GM12872 (cell line): ENCODE measurements around the gene GRID2.

ENCODE experiments used
- TF ChIP-seq, protein P1 (sequence below): IDR thresholded peaks from 3 replicates; pipeline ENCODE4 v1.5.1; 2011; ENCODE audit warnings: low read depth, mild to moderate bottlenecking, low read length, moderate library complexity; ENCODE audit not compliant: insufficient read depth

The GRID2 gene

DNA sequence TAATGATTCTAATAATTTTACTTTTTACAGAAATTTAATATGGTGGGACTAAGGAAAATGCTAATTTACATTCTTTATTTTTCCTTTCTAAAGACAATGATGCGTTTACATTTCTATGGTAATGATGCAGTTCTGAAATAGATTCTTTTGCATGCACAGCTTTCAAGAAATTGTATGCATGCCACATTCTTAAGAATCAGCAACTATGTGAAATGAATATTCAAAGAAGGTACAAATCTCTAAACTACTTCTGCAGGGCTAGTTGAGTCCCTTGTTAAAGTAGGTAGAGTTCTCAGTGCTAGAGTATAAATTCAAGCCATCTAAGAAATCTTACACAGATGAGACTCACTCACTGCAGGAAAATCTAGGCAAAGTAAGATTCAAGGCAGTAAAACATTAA, 24.5 kb upstream of the GRID2 start:
- TF ChIP-seq, protein P1, sequence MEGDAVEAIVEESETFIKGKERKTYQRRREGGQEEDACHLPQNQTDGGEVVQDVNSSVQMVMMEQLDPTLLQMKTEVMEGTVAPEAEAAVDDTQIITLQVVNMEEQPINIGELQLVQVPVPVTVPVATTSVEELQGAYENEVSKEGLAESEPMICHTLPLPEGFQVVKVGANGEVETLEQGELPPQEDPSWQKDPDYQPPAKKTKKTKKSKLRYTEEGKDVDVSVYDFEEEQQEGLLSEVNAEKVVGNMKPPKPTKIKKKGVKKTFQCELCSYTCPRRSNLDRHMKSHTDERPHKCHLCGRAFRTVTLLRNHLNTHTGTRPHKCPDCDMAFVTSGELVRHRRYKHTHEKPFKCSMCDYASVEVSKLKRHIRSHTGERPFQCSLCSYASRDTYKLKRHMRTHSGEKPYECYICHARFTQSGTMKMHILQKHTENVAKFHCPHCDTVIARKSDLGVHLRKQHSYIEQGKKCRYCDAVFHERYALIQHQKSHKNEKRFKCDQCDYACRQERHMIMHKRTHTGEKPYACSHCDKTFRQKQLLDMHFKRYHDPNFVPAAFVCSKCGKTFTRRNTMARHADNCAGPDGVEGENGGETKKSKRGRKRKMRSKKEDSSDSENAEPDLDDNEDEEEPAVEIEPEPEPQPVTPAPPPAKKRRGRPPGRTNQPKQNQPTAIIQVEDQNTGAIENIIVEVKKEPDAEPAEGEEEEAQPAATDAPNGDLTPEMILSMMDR: no peak

DNA sequence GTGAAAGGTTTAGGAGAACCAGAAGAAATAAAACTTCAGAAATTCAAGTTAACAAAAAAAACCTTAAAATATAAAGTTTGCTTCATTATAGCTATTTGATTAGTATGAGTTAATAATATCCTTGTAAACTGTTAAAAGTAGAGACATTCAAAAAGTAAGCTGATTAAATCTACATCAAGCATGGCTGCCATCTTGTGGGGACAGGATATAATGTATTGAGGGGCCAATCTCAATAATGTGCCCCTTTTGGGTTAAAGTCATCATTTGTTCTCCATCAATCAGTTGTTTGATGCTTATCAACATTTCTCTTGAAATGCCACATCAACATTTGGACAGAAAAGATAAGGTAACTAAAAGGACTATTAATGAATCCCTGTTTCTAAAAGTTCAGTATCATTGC, 4.6 kb upstream of the GRID2 start:
- TF ChIP-seq, protein P1: no peak

DNA sequence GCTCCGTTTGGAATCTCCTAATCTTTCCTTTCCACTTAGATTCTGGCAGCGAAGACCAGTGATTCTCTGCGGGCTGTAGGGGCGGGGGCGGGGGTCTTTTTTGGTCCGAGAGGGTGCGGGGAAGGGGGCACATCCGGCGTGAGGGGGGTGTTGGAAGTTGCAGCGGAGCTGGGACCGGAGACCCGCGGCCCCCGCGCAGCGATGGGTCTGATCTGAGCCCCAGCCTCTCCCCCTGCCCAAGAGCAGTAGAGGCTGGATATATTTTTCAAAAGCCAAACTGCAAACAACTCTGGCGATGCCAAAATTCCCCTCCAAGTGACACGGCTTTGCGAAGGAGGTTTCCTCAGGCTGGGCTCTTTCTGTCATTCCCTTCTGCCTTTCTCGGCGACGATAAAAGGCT, 355 bp downstream of the GRID2 start:
- TF ChIP-seq, protein P1: no peak

DNA sequence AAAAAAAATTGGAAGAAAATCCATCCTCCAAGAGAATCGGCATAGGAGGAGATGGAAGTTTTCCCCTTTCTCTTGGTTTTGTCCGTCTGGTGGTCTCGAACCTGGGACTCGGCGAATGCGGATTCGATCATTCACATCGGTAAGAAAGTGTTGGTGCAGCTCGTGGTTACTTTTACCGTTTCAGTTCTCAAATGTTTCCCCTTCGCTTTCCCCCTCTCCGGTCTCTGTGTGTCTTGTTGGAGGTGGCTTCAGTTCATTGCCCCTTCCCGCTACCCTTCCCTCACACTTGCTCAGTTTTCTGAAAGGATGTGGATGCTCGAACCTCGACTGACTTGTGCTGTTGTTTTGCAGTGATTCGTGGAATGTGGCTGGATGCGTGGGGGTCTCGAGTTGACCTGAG, 840 bp downstream of the GRID2 start:
- TF ChIP-seq, protein P1: no peak

DNA sequence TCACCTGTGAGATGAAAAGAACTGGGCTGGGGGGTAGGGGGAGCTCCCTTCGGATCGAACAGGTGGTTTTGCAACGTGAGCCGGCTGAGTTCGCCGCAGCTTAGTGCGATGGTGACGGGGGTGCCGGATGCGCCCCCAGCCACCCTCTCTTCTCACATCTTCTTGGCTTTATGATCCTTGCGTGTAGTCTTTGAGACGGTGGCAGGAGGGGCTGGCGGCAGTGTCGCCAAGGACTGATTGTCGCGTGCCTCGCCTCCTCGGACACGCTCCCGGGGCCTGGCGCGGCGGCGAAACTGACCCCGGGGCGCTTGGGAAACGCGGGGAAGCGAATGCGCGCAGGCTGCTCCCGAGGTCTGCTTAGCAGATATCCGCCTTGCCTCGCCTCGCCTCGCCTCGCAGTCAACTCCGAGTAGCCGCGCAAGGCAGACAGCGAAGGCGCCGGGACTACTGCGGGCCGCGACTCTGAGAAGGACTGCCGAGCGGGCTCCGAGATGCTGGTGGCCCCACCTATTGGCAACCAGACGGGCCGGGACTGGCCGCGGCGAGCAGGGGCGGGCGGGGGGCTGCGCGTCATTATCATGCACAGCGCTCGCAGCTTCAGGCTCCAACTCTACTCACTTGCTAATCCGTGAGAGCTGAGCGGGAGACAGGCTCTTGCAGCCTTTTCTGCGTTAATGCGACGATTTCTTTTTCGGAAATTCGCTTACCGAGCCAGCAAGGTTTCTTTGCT, 1.5 kb downstream of the GRID2 start:
- TF ChIP-seq, protein P1: no peak

DNA sequence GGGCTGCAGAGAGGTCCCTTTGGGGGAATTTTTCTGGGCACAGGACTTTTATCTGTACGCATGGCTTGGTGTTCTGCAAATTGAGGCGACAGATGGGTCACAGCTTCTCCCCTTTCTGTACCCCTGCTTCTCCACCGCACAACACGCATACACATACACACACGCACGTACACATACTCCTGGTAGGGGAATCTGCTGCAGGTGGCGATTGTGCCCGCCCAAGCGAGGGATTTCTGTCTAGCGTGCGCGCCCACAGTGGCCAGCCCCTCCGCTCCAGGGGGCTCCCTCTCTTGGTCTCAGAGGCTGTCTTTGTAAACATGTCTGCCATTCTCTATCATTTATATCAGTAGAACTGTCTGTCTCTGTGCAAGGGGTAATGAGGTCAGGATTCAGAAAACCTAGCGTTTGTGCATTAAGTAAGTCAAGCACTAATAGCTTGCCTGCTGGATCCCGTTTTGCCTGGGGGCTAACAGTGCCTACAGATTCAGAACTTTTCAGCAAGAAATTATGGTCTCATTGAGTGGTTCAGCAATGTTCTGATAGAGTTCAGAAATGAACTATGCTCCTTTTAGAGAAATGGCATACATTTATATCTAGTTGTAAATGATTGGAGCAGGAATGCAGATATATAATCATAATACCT, 2.2 kb downstream of the GRID2 start:
- TF ChIP-seq, protein P1: no peak

DNA sequence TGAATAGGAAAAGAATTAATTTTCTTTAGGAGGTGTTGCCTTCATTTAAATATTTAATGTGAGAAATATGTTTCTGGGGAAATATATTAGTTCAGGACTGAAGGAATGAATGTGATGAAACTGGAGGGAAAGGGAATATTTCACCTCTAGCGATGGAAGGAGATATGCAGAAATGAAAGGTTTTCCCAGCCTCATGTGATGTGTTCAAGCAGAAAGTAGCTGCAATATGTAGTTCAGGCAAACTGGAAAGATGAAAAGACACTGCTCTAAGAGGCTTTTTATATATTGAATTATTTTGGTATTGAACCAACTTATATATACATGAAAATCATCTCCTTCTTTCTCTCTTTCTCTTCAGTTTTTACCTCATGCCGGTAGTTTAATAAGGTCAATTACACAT, 3.4 kb downstream of the GRID2 start:
- TF ChIP-seq, protein P1: no peak
